K562 (cell line): Measurements from ENCODE around the gene TBXAS1. TPM values are rescaled to one million over a fixed set of nuclear protein-coding genes. Genes with fewer than 3 reads are reported as not detected.

Source experiments
- ATAC-seq: fragments of 200-7000 bp; cut with Tn5 transposase; 3 replicates; pipeline ENCODE4 v1.9.1; 2020; ENCODE audit warnings: moderate library complexity
- BruUV-seq: library from RNA; stranded (reverse); fragments of 400-500 nt; replicated peaks from 2 replicates; lab custom pipeline; 2021; lab: Mats Ljungman, UMichigan
- CTCF ChIA-PET: fragments of 300-600 bp; formaldehyde crosslinking; extraction: SDS; loops from one replicate; lab custom pipeline; 2021; ENCODE audit warnings: low intra/inter-chr PET ratio; lab: Yijun Ruan, JAX
- POLR2A ChIA-PET: fragments of 300-600, 350-650 bp; sonication (Branson Sonifier 250); formaldehyde crosslinking; extraction: SDS; loops from one replicate; lab custom pipeline; 2021; ENCODE audit warnings: antibody characterized with exemption, inconsistent platforms; lab: Yijun Ruan, JAX
- DNase-seq, 4 experiments: peaks; one replicate each; pipeline versions ENCODE4 v3.0.0 to v3.0.0-alpha.2; 2011 to 2018; ENCODE audit warnings: low spot score in 3 of 4, mixed read lengths in 3 of 4; ENCODE audit errors: extremely low read depth in 1 of 4
- FAIRE-seq: peaks from 2 replicates; lab custom pipeline; 2011; peaks lifted over from hg19 to GRCh38; lab: Jason Lieb, UNC
- H2AFZ ChIP-seq: 2 replicates; pipeline ENCODE4 v1.6.0; 2011; ENCODE audit warnings: low read depth, low read length, control low read depth, inconsistent platforms
- H3K27ac ChIP-seq: fragments of 200-600 bp; 3 replicates; pipeline ENCODE4 v1.8.0; 2011; ENCODE audit warnings: low read depth, mild to moderate bottlenecking, control low read depth, inconsistent platforms, low read length, moderate library complexity, mixed read lengths; ENCODE audit errors: extremely low read depth
- H3K27me3 ChIP-seq, 2 experiments: fragments of 300-600 bp in 1 of 2; 2 replicates in 1 of 2; 3 replicates in 1 of 2; pipeline versions ENCODE4 v1.6.0 to v1.8.0; 2011; ENCODE audit warnings: inconsistent platforms in 2 of 2, low read length in 2 of 2, mild to moderate bottlenecking in 1 of 2, mixed read lengths in 1 of 2, moderate library complexity in 1 of 2; ENCODE audit not compliant: control insufficient read depth in 2 of 2, insufficient read depth in 2 of 2
- H3K36me3 ChIP-seq: fragments of 300-600 bp; 3 replicates; pipeline ENCODE4 v1.8.0; 2011; ENCODE audit warnings: mild to moderate bottlenecking, low read length, inconsistent platforms; ENCODE audit not compliant: control insufficient read depth, insufficient read depth
- H3K4me1 ChIP-seq, 2 experiments: fragments of 200-600 bp in 1 of 2; replicated peaks in 1 of 2; 2 replicates in 1 of 2; 3 replicates in 1 of 2; pipeline versions ENCODE4 v1.5.1 to v1.8.0; 2011; ENCODE audit warnings: inconsistent platforms in 2 of 2, low read length in 2 of 2, mild to moderate bottlenecking in 1 of 2, mixed read lengths in 1 of 2, moderate library complexity in 1 of 2; ENCODE audit not compliant: control insufficient read depth in 2 of 2, insufficient read depth in 2 of 2
- H3K4me2 ChIP-seq: 2 replicates; pipeline ENCODE4 v1.6.1; 2011; ENCODE audit warnings: low read length, control low read depth, inconsistent platforms, mixed read lengths; ENCODE audit not compliant: insufficient read depth
- H3K4me3 ChIP-seq: fragments of 200-600 bp; sonication (generic), shearing (Covaris generic); 2 replicates; pipeline ENCODE4 v1.5.1; 2016; ENCODE audit warnings: control low read depth, inconsistent platforms
- H3K79me2 ChIP-seq: fragments of 200-600 bp; 3 replicates; pipeline ENCODE4 v1.8.0; 2011; ENCODE audit warnings: low read length, inconsistent platforms; ENCODE audit not compliant: control insufficient read depth, insufficient read depth
- H3K9ac ChIP-seq, 2 experiments: 2 replicates each; pipeline versions ENCODE4 v1.6.0 to v1.6.1; 2011; ENCODE audit warnings: low read depth in 2 of 2, low read length in 2 of 2, control low read depth in 1 of 2, inconsistent platforms in 1 of 2, mild to moderate bottlenecking in 1 of 2, mixed read lengths in 1 of 2; ENCODE audit not compliant: insufficient read depth in 1 of 2
- H3K9me1 ChIP-seq: one replicate; pipeline ENCODE4 v1.6.0; 2011; ENCODE audit warnings: inconsistent platforms, mild to moderate bottlenecking, low read length, moderate library complexity; ENCODE audit not compliant: control insufficient read depth, insufficient read depth
- H3K9me3 ChIP-seq: replicated peaks from 2 replicates; pipeline ENCODE4 v1.5.1; 2011; ENCODE audit warnings: low read depth, low read length, inconsistent platforms; ENCODE audit not compliant: control insufficient read depth, insufficient read depth
- H4K20me1 ChIP-seq: replicated peaks from 2 replicates; pipeline ENCODE4 v1.6.1; 2011; ENCODE audit warnings: low read length, inconsistent platforms, mixed read lengths; ENCODE audit not compliant: control insufficient read depth, insufficient read depth
- CBX3 ChIP-seq, 2 experiments: IDR thresholded peaks; 1 replicate in 1 of 2; 2 replicates in 1 of 2; pipeline ENCODE4 v1.6.1; 2012; ENCODE audit warnings: inconsistent platforms in 2 of 2, low read length in 2 of 2, borderline replicate concordance in 1 of 2, control low read depth in 1 of 2
- FIP1L1 ChIP-seq: fragments of 200-400 bp; formaldehyde crosslinking; IDR thresholded peaks from 2 replicates; pipeline ENCODE4 v1.6.1; 2018; ENCODE audit warnings: mild to moderate bottlenecking, low read depth, low read length; ENCODE audit not compliant: poor library complexity, severe bottlenecking
- FOXJ2 ChIP-seq: fragments of 200-800 bp; sonication (Bioruptor generic); IDR thresholded peaks from 2 replicates; pipeline ENCODE4 v1.6.1; 2016; ENCODE audit warnings: missing genetic modification characterization, missing compliant biosample characterization
- HDAC2 ChIP-seq: fragments of 450-650 bp; IDR thresholded peaks from 2 replicates; pipeline ENCODE4 v1.6.1; 2016; ENCODE audit warnings: mild to moderate bottlenecking
- HNRNPUL1 ChIP-seq: fragments of 200-400 bp; formaldehyde crosslinking; IDR thresholded peaks from 2 replicates; pipeline ENCODE4 v1.6.1; 2017; ENCODE audit warnings: low read length
- RAD21 ChIP-seq, 2 experiments: fragments of 250-450 bp in 1 of 2; fragments of 450-650 bp in 1 of 2; sonication (Bioruptor Pico) in 1 of 2; formaldehyde crosslinking in 1 of 2; IDR thresholded peaks in 1 of 2; conservative IDR thresholded peaks in 1 of 2; 2 replicates each; pipeline versions ENCODE4 v1.4.0 to v1.8.0; 2020 to 2022; ENCODE audit warnings: mild to moderate bottlenecking in 2 of 2, moderate library complexity in 1 of 2
- RBM25 ChIP-seq: fragments of 200-400 bp; formaldehyde crosslinking; IDR thresholded peaks from 2 replicates; pipeline ENCODE4 v1.6.1; 2018; ENCODE audit warnings: low read length, low read depth, moderate library complexity; ENCODE audit not compliant: severe bottlenecking
- RBM39 ChIP-seq: fragments of 200-400 bp; formaldehyde crosslinking; optimal IDR thresholded peaks from 2 replicates; pipeline ENCODE3; 2018; ENCODE audit warnings: low read depth, low read length
- TRIM24 ChIP-seq, 2 experiments: fragments of 450-650 bp; IDR thresholded peaks; 2 replicates each; pipeline ENCODE4 v1.6.1; 2016
- TRIM28 ChIP-seq: fragments of 450-650 bp; IDR thresholded peaks from 2 replicates; pipeline ENCODE4 v1.6.1; 2017
- XRCC3 ChIP-seq: fragments of 450-650 bp; IDR thresholded peaks from 2 replicates; pipeline ENCODE4 v1.6.1; 2017; ENCODE audit warnings: mild to moderate bottlenecking, moderate library complexity
- ZC3H4 ChIP-seq: sonication (generic); formaldehyde crosslinking; IDR thresholded peaks from 2 replicates; pipeline ENCODE4 v1.9.0; 2021; ENCODE audit warnings: missing genetic modification reagents, borderline replicate concordance
- ZNF444 ChIP-seq: fragments of 250-450 bp; sonication (Bioruptor Pico); IDR thresholded peaks from 2 replicates; pipeline ENCODE4 v1.4.0; 2020; ENCODE audit warnings: mild to moderate bottlenecking, moderate library complexity
- WGBS: fragments of 100-300 bp; shearing (Covaris generic); methylation state at CpG from one replicate; pipeline ENCODE4 v1.1.6; 2016; ENCODE audit warnings: low coverage, mixed read lengths; ENCODE audit not compliant: insufficient coverage; ENCODE audit errors: missing lambda C conversion rate; 5-methylcytosine and 5-hydroxymethylcytosine counted together
- in situ Hi-C: fragments of 300-500 bp; cut with MboI; formaldehyde crosslinking; loops from 4 replicates; pipeline ENCODE4 v1.15.0; 2018; ENCODE audit warnings: inconsistent platforms, mixed read lengths
- intact Hi-C: fragments of 100-400 bp; cut with micrococcal nuclease; formaldehyde crosslinking; loops from 2 replicates; pipeline ENCODE4 v1.14.2; 2022
- polyA plus RNA-seq, 8 experiments: library from polyadenylated mRNA; depleted of rRNA in 4 of 8; stranded (reverse) in 5 of 8; unstranded in 3 of 8; fragments of >200 nt; fragmentation: Nextera tagmentation in 2 of 8; fragmentation: Illumina TruSeq in 1 of 8; extraction: Ambion mirVana in 2 of 8; extraction: Trizol in 1 of 8; gene quantifications; 2 replicates each; pipeline versions ENCODE4 v1.2.1 to v1.2.3, GENCODE V29; 2011 to 2014; ENCODE audit warnings: inconsistent platforms in 1 of 8, missing spikeins in 1 of 8
- total RNA-seq, 7 experiments: library from RNA; depleted of rRNA in 6 of 7; stranded (reverse); fragments of >200 nt in 6 of 7; fragmentation: Illumina TruSeq in 2 of 7; extraction: Trizol in 2 of 7; gene quantifications; 2 replicates each; pipeline versions ENCODE4 v1.2.1 to v1.2.3, GENCODE V29; 2011 to 2021; ENCODE audit warnings: low replicate concordance in 1 of 7
- TF ChIP-seq, protein P1 (sequence below), 3 experiments: fragments of 200-800 bp in 1 of 3; fragments of 250-450 bp in 1 of 3; fragments of 450-650 bp in 1 of 3; sonication (Bioruptor Pico) in 1 of 3; sonication (Bioruptor generic) in 1 of 3; formaldehyde crosslinking in 1 of 3; IDR thresholded peaks; 2 replicates each; pipeline versions ENCODE4 v1.6.1 to v1.8.0; 2016 to 2022; ENCODE audit warnings: mild to moderate bottlenecking in 2 of 3, missing genetic modification characterization in 2 of 3, missing compliant biosample characterization in 1 of 3, moderate library complexity in 1 of 3
- TF ChIP-seq, protein P2 (sequence below): fragments of 250-450 bp; sonication (Bioruptor Pico); IDR thresholded peaks from 2 replicates; pipeline ENCODE4 v1.8.0; 2022; ENCODE audit warnings: moderate library complexity, mild to moderate bottlenecking, inconsistent platforms
- TF ChIP-seq, protein P3 (sequence below), 3 experiments: fragments of 200-800 bp in 1 of 3; sonication (Bioruptor generic) in 1 of 3; sonication (generic) in 1 of 3; formaldehyde crosslinking in 1 of 3; IDR thresholded peaks; 2 replicates each; pipeline versions ENCODE4 v1.6.1 to v1.8.0; 2016 to 2022; ENCODE audit warnings: mild to moderate bottlenecking in 2 of 3, missing compliant biosample characterization in 2 of 3, missing genetic modification characterization in 2 of 3, missing genetic modification reagents in 1 of 3

The TBXAS1 gene
- total and polyA plus RNA-seq, 9 of the 15 experiments (the other 6 are each of a cell fraction or from before 2014, with no cell fraction given) = 1.1 to 8.3 (median 1.9) TPM

DNA sequence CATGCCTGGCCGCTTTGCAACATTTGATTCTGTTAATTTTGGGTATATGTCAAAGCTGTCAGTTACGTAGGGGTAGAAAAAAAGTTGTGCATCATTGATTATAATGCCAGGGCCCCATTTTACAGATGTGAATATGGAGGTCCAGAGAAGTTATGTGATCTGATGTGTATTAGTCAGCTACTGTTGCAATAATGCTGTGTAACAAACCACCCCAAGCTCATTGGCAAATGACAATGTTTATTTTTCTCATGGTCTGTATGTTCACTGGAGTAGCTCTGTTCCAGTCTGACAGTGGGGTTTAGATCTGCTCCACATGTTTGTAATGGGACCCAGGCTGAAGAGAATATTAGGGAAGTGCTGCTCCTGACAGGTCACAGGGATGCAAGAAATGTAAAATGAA, 19.2 kb downstream of the TBXAS1 start:
- H3K9me3 ChIP-seq = peaks cover 4% of the 10 kb centered on the region
- H3K36me3 ChIP-seq = no peaks in the 10 kb centered on the region
- TF ChIP-seq FIP1L1 (no peak), TRIM24 (IDR thresholded peaks at IDR 0.05) (peak in 1 of 2 experiments; percentile 19; a peak in 1 of 4 replicates), FOXJ2 (no peak), RAD21 (CRISPR knock-in tag; conservative IDR thresholded peaks at IDR 0.05 in 1 of 2, IDR thresholded peaks at IDR 0.05 in 1 of 2) (no peak), TRIM28 (0 out of 2 replicates have a peak, but pooled peaks have one; percentile 57), HNRNPUL1 (no peak), RBM25 (peak; percentile 91), RBM39 (no peak), ZNF444 (CRISPR knock-in tag) (no peak), ZC3H4 (no peak), HDAC2 (no peak), XRCC3 (no peak), CBX3 (IDR thresholded peaks at IDR 0.05; ENCODE audit: borderline replicate concordance in 1 of 2, low read length in 2 of 2) (peak in 1 of 2 experiments; percentile 91; a peak in 2 of 3 replicates)
- TF ChIP-seq, protein P1, sequence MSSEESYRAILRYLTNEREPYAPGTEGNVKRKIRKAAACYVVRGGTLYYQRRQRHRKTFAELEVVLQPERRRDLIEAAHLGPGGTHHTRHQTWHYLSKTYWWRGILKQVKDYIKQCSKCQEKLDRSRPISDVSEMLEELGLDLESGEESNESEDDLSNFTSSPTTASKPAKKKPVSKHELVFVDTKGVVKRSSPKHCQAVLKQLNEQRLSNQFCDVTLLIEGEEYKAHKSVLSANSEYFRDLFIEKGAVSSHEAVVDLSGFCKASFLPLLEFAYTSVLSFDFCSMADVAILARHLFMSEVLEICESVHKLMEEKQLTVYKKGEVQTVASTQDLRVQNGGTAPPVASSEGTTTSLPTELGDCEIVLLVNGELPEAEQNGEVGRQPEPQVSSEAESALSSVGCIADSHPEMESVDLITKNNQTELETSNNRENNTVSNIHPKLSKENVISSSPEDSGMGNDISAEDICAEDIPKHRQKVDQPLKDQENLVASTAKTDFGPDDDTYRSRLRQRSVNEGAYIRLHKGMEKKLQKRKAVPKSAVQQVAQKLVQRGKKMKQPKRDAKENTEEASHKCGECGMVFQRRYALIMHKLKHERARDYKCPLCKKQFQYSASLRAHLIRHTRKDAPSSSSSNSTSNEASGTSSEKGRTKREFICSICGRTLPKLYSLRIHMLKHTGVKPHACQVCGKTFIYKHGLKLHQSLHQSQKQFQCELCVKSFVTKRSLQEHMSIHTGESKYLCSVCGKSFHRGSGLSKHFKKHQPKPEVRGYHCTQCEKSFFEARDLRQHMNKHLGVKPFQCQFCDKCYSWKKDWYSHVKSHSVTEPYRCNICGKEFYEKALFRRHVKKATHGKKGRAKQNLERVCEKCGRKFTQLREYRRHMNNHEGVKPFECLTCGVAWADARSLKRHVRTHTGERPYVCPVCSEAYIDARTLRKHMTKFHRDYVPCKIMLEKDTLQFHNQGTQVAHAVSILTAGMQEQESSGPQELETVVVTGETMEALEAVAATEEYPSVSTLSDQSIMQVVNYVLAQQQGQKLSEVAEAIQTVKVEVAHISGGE (CRISPR knock-in tag; IDR thresholded peaks at IDR 0.05) = no peak
- TF ChIP-seq, protein P2, sequence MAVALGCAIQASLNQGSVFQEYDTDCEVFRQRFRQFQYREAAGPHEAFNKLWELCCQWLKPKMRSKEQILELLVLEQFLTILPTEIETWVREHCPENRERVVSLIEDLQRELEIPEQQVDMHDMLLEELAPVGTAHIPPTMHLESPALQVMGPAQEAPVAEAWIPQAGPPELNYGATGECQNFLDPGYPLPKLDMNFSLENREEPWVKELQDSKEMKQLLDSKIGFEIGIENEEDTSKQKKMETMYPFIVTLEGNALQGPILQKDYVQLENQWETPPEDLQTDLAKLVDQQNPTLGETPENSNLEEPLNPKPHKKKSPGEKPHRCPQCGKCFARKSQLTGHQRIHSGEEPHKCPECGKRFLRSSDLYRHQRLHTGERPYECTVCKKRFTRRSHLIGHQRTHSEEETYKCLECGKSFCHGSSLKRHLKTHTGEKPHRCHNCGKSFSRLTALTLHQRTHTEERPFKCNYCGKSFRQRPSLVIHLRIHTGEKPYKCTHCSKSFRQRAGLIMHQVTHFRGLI (CRISPR knock-in tag) = no peak
- TF ChIP-seq, protein P3, sequence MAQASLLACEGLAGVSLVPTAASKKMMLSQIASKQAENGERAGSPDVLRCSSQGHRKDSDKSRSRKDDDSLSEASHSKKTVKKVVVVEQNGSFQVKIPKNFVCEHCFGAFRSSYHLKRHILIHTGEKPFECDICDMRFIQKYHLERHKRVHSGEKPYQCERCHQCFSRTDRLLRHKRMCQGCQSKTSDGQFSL (CRISPR knock-in tag; IDR thresholded peaks at IDR 0.05) = no peak
- TF ChIP-seq, protein P3 (tag; IDR thresholded peaks at IDR 0.05) = no peak

More for the DNA sequence above, 19.2 kb downstream of the TBXAS1 start:
- ATAC-seq (no peak), FAIRE-seq (no peak), DNase-seq (no peak)
- intact Hi-C loops (no loop called here), in situ Hi-C loops (no loop called here)
- no peaks in the 10 kb centered on the region for H3K9me1 ChIP-seq
- BruUV-seq = no TSS peak
- 42% methylated on average over 2 of the region's 2 CpGs for WGBS
- no peak overlapping the region for H3K27ac ChIP-seq
- no peak overlapping the region for H2AFZ ChIP-seq
- ChIA-PET CTCF (no interaction called here), POLR2A (interaction anchor here (0.6 kb wide), 1 partner anchor 607 kb away, joined by 4 read pairs; no protein-coding TSS in a partner anchor)
- peaks cover 6 to 16% of the 10 kb centered on the region in 2 experiments; a peak in 3 of 5 replicates for H3K4me1 ChIP-seq
- H3K9ac ChIP-seq = no peak overlapping the region
- H3K4me2 ChIP-seq = no peak overlapping the region
- peaks cover 2 to 8% of the 10 kb centered on the region in 2 experiments; a peak in 4 of 5 replicates for H3K27me3 ChIP-seq
- H4K20me1 ChIP-seq = no peaks in the 10 kb centered on the region
- H3K79me2 ChIP-seq = no peaks in the 10 kb centered on the region
- no peak overlapping the region for H3K4me3 ChIP-seq
